ENCODE results near the gene SNCAIP. TPM values are rescaled to one million over a fixed set of nuclear protein-coding genes. Genes with fewer than 3 reads are reported as not detected.

Gene SNCAIP
- total RNA-seq, 1 donor from 2014 or later: 1.8 TPM

GRCh38 chr5:122398016-122398415 is 86.0 kb downstream of the SNCAIP start:
- TF ChIP-seq, protein P1, sequence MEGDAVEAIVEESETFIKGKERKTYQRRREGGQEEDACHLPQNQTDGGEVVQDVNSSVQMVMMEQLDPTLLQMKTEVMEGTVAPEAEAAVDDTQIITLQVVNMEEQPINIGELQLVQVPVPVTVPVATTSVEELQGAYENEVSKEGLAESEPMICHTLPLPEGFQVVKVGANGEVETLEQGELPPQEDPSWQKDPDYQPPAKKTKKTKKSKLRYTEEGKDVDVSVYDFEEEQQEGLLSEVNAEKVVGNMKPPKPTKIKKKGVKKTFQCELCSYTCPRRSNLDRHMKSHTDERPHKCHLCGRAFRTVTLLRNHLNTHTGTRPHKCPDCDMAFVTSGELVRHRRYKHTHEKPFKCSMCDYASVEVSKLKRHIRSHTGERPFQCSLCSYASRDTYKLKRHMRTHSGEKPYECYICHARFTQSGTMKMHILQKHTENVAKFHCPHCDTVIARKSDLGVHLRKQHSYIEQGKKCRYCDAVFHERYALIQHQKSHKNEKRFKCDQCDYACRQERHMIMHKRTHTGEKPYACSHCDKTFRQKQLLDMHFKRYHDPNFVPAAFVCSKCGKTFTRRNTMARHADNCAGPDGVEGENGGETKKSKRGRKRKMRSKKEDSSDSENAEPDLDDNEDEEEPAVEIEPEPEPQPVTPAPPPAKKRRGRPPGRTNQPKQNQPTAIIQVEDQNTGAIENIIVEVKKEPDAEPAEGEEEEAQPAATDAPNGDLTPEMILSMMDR (conservative IDR thresholded peaks at IDR 0.05; ENCODE audit: low read depth, low read length): no peak

DNA sequence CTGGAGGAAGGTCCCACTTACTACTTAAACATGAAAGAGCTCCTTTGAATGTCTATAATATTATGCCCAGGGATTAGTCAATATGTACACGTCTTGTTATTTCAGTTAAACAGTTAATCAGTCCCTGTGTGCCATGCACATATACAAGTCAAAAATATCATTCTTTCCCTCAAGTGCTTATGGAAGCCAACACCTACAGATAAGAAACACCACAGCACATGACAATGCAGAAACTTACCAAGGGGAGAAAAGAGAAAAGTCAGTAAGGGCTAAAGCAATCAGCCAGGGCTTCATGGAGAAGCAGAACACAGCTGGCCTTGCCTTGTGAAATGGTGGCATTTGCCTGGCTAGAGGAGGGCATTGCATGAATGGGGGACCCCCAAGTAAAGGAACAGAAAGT is 88.3 kb downstream of the SNCAIP start:
- no peak overlapping the region for H3K4me3 ChIP-seq (ENCODE audit: low read depth, low read length)
- TF ChIP-seq, protein P1 (conservative IDR thresholded peaks at IDR 0.05; ENCODE audit: low read depth, low read length): no peak
- no peak for DNase-seq (ENCODE audit: low read depth)

More at GRCh38 chr5:122398016-122398415, 86.0 kb downstream of the SNCAIP start:
- H3K4me3 ChIP-seq (ENCODE audit: low read depth, low read length): no peak overlapping the region
- no peak for DNase-seq (ENCODE audit: low read depth)

- TF ChIP-seq, protein P1 (conservative IDR thresholded peaks at IDR 0.05; ENCODE audit: low read depth, low read length): no peak
- H3K4me3 ChIP-seq (ENCODE audit: low read depth, low read length): no peak overlapping the region
- DNase-seq (ENCODE audit: low read depth): no peak
These were observed 88.9 kb downstream of the SNCAIP start for GRCh38 chr5:122400938-122401337.

DNA sequence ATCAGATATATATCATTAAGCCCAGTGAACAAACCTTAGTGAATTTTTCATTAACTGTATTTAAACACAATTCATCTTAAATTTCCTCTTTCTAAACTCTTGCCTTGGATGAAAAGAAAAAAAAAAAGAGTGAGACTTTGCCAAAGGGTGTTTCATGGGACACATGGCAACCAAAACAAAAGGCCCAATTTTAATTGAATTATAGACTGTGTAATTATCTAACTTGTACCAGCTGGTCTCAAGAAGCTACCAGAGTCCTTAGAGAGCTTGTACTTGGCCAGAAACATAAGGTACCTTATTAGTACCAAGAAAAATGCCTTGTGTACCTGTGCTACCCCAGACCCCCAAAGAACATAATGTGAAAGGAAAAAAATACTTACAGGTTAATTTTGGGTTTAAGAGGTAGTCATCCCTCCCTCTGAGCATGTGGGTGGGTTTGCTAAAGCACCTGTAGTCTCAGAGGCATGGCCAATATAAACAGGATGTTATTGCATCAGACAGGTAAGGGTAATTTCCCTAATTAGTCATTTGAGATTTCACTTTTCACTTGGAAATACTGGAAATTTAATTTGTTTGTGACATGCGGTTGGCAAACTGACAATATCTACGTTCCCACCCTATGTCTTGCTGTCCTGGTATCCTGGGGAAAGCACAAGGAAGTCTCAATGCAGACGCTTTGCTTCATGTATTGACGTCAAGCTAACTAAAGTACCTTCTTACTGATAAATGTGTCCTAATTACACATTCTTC is 90.1 kb downstream of the SNCAIP start:
- TF ChIP-seq, protein P1 (conservative IDR thresholded peaks at IDR 0.05; ENCODE audit: low read depth, low read length): no peak
- no peak for DNase-seq (ENCODE audit: low read depth)

GRCh38 chr5:122402955-122403685 is 91.1 kb downstream of the SNCAIP start:
- no peak overlapping the region for H3K4me3 ChIP-seq (ENCODE audit: low read depth, low read length)

More for the DNA sequence above, 90.1 kb downstream of the SNCAIP start:
- H3K4me3 ChIP-seq (ENCODE audit: low read depth, low read length): no peak overlapping the region

GRCh38 chr5:122404018-122404417 is 92.0 kb downstream of the SNCAIP start:
- no peak for DNase-seq (ENCODE audit: low read depth)
- no peak overlapping the region for H3K4me3 ChIP-seq (ENCODE audit: low read depth, low read length)
- TF ChIP-seq, protein P1 (conservative IDR thresholded peaks at IDR 0.05; ENCODE audit: low read depth, low read length): no peak

More at GRCh38 chr5:122402955-122403685, 91.1 kb downstream of the SNCAIP start:
- TF ChIP-seq, protein P1 (conservative IDR thresholded peaks at IDR 0.05; ENCODE audit: low read depth, low read length): no peak
- no peak for DNase-seq (ENCODE audit: low read depth)

Data from epithelial cell of proximal tubule (primary cell).